Endodermal cell (in vitro differentiated cells): ENCODE measurements around the gene MGAT5. TPM values are rescaled to one million over a fixed set of nuclear protein-coding genes. Genes with fewer than 3 reads are reported as not detected.

Source experiments
- DNase-seq: peaks from one replicate; pipeline ENCODE4 v3.0.0-alpha.2; 2017
- H3K27ac ChIP-seq: 2 replicates; pipeline ENCODE4 v1.5.1; 2013; ENCODE audit warnings: mild to moderate bottlenecking, low read depth, low read length, moderate library complexity
- H3K27me3 ChIP-seq: 2 replicates; pipeline ENCODE4 v1.6.1; 2013; ENCODE audit warnings: mild to moderate bottlenecking, low read length, moderate library complexity; ENCODE audit not compliant: insufficient read depth, control insufficient read depth, poor library complexity, severe bottlenecking
- H3K36me3 ChIP-seq: 2 replicates; pipeline ENCODE4 v1.7.0; 2013; ENCODE audit warnings: mild to moderate bottlenecking, low read length, moderate library complexity; ENCODE audit not compliant: control insufficient read depth, insufficient read depth
- H3K4me1 ChIP-seq: one replicate; pipeline ENCODE4 v1.7.0; 2013; ENCODE audit warnings: low read length; ENCODE audit not compliant: control insufficient read depth, insufficient read depth
- H3K4me3 ChIP-seq: 2 replicates; pipeline ENCODE4 v1.5.1; 2013; ENCODE audit warnings: mild to moderate bottlenecking, low read length, moderate library complexity
- H3K9ac ChIP-seq: 2 replicates; pipeline ENCODE4 v1.6.1; 2013; ENCODE audit warnings: mild to moderate bottlenecking, low read length, moderate library complexity; ENCODE audit not compliant: poor library complexity, severe bottlenecking; ENCODE audit errors: extremely low read depth
- H3K9me3 ChIP-seq: 2 replicates; pipeline ENCODE4 v1.6.1; 2013; ENCODE audit warnings: mild to moderate bottlenecking, low read length, moderate library complexity; ENCODE audit not compliant: control insufficient read depth
- H3K27ac Mint-ChIP-seq: 2 replicates; pipeline ENCODE4 v1.8.0; 2020; ENCODE audit warnings: mixed read lengths
- H3K27me3 Mint-ChIP-seq: 2 replicates; pipeline ENCODE4 v1.8.0; 2021; ENCODE audit warnings: mild to moderate bottlenecking, mixed read lengths; ENCODE audit not compliant: insufficient read depth
- H3K36me3 Mint-ChIP-seq: 2 replicates; pipeline ENCODE4 v1.8.0; 2020; ENCODE audit warnings: low read depth, mixed read lengths
- H3K4me1 Mint-ChIP-seq: 2 replicates; pipeline ENCODE4 v1.8.0; 2020; ENCODE audit warnings: mixed read lengths
- H3K4me3 Mint-ChIP-seq: 2 replicates; pipeline ENCODE4 v1.8.0; 2020; ENCODE audit warnings: mild to moderate bottlenecking, moderate library complexity, mixed read lengths
- H3K9me3 Mint-ChIP-seq: 2 replicates; pipeline ENCODE4 v1.8.0; 2020; ENCODE audit warnings: mild to moderate bottlenecking, mixed read lengths
- WGBS, 2 experiments: methylation state at CpG; one replicate each; pipeline versions ENCODE4 v1.1.5 to v1.1.7; 2013; ENCODE audit warnings: missing lambda C conversion rate in 2 of 2, mixed read lengths in 1 of 2; ENCODE audit not compliant: insufficient coverage in 1 of 2, insufficient read length in 1 of 2; 5-methylcytosine and 5-hydroxymethylcytosine counted together
- total RNA-seq, 2 donors: library from RNA; stranded (reverse); fragmentation: NEBNext Ultra II Directional in 1 of 2; extraction: Animal tissue kit (Norgen Biotek cat#: 25700) in 1 of 2; gene quantifications; 2 replicates in 1 of 2; 3 replicates in 1 of 2; pipeline ENCODE4 v1.2.1, GENCODE V29; 2021
- TF ChIP-seq, protein P1 (sequence below): fragments of 200-600 bp; sonication (generic); conservative IDR thresholded peaks from 2 replicates; pipeline ENCODE4 v1.5.0; 2021; ENCODE audit warnings: antibody characterized with exemption, mild to moderate bottlenecking

MGAT5 gene
- total RNA-seq, 2 donors from 2014 or later: 57.2 to 78.4 TPM

DNA sequence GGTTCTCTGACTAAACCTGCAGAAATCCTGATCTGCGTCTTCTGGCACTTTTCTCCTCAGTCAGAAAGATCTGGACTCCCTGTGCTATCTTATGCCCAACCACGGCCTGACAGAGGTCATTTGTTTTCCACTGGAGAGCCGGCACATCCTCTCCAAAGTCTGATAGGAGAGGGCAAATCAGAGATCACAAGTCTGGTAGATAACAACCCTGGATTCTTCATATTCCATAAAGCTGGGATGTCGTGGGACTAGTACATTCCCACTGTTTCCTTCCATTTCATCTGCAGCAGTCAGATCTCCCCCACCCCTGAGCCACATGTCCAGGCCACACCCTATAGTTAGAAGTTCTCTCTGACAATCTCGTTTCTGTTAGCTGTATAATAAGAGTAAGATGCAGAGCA is 157.0 kb downstream of the MGAT5 start:
- Mint-ChIP-seq H3K36me3 (no peaks in the 10 kb centered on the region), H3K27ac (no peak overlapping the region), H3K4me3 (no peak overlapping the region), H3K27me3 (no peaks in the 10 kb centered on the region), H3K9me3 (no peaks in the 10 kb centered on the region), H3K4me1 (peaks cover 2% of the 10 kb centered on the region)
- 84 to 91% methylated on average over 4 to 5 of the region's 5 CpGs for WGBS, 2 experiments
- Histone ChIP-seq H3K4me1 (no peaks in the 10 kb centered on the region), H3K27me3 (no peaks in the 10 kb centered on the region), H3K9ac (no peak overlapping the region), H3K9me3 (no peaks in the 10 kb centered on the region), H3K27ac (no peak overlapping the region), H3K36me3 (no peaks in the 10 kb centered on the region), H3K4me3 (no peak overlapping the region)
- DNase-seq: no peak
- TF ChIP-seq, protein P1, sequence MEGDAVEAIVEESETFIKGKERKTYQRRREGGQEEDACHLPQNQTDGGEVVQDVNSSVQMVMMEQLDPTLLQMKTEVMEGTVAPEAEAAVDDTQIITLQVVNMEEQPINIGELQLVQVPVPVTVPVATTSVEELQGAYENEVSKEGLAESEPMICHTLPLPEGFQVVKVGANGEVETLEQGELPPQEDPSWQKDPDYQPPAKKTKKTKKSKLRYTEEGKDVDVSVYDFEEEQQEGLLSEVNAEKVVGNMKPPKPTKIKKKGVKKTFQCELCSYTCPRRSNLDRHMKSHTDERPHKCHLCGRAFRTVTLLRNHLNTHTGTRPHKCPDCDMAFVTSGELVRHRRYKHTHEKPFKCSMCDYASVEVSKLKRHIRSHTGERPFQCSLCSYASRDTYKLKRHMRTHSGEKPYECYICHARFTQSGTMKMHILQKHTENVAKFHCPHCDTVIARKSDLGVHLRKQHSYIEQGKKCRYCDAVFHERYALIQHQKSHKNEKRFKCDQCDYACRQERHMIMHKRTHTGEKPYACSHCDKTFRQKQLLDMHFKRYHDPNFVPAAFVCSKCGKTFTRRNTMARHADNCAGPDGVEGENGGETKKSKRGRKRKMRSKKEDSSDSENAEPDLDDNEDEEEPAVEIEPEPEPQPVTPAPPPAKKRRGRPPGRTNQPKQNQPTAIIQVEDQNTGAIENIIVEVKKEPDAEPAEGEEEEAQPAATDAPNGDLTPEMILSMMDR: no peak

DNA sequence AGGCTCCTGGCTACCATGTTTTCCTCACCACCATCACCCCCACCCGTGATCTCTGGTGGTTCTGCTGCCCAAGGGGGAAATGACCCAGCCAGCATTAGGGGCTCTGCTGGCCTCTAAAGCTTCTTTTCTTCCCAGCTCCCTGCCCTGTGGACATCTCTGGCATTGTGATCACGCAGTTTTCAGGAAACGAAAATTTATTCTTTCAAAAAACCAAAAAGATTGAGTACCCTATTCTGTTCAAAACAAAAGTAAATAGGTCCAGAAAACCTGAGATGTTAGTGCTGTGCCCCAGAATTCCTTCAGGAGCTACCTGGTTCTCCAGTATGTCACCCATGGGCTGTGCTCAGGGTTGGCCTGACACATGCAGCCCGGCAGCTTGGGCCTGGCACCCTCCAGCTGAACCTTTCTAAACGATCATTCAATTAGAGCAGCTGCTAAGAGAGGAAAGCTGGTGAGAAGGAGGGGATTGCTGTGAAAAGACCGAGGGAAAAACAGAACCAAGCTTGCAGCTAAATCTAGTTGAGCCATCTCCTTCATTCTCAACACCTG is 157.5 kb downstream of the MGAT5 start:
- H3K27ac Mint-ChIP-seq: no peak overlapping the region
- Histone ChIP-seq H3K9ac (no peak overlapping the region), H3K4me3 (no peak overlapping the region), H3K4me1 (no peaks in the 10 kb centered on the region), H3K36me3 (no peaks in the 10 kb centered on the region), H3K9me3 (no peaks in the 10 kb centered on the region), H3K27ac (peak overlapping the region; percentile 0), H3K27me3 (no peaks in the 10 kb centered on the region)
- no peaks in the 10 kb centered on the region for H3K36me3 Mint-ChIP-seq
- peaks cover 2% of the 10 kb centered on the region for H3K4me1 Mint-ChIP-seq
- TF ChIP-seq, protein P1: no peak
- H3K27me3 Mint-ChIP-seq: no peaks in the 10 kb centered on the region
- 87 to 92% methylated on average over 2 to 6 of the region's 6 CpGs for WGBS, 2 experiments
- no peak overlapping the region for H3K4me3 Mint-ChIP-seq
- no peak for DNase-seq
- no peaks in the 10 kb centered on the region for H3K9me3 Mint-ChIP-seq

DNA sequence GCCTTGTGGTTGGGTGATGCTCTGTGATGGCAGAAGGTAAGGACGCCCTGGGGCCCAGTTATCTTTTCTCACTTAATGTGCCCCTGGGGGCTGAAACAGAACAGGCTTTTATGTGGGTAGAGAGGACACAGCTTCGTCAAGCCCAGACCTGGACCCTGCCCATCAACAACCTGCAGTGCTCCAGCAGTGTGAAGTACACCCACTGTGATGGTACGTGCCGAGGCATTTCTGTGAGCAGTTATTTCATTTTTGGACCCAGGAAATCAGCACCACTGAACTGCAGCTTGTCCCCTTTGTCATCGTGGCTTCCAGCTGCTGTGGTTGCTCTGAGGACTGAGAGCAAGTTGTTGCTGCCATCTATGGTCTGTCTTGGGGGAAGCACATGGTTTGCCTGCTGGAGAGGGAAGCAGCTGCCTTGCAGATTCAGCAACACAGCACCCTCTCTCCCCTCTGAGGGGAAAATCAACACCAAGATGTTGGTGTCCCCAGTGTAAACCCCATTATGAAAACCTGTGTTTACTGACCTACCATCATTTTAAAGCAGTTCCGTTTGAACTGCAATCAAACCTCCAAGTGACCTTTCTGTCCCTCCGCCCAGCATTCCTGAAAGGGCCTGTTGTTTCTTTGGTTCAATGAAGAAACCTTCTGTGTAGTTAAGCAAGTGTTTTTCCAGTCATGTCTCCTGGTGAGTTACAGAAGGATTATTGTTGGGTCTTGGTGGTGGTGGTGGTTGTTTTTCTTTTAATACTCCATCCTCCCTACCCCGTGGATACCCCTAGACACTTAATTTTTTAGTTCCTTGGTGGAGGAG is 158.2 kb downstream of the MGAT5 start:
- Mint-ChIP-seq H3K4me1 (peaks cover 2% of the 10 kb centered on the region), H3K4me3 (no peak overlapping the region), H3K9me3 (no peaks in the 10 kb centered on the region), H3K27ac (no peak overlapping the region), H3K27me3 (no peaks in the 10 kb centered on the region), H3K36me3 (no peaks in the 10 kb centered on the region)
- Histone ChIP-seq H3K4me3 (no peak overlapping the region), H3K36me3 (no peaks in the 10 kb centered on the region), H3K4me1 (no peaks in the 10 kb centered on the region), H3K27me3 (no peaks in the 10 kb centered on the region), H3K9me3 (no peaks in the 10 kb centered on the region), H3K27ac (peak overlapping the region; percentile 0), H3K9ac (no peak overlapping the region)
- 37 to 65% methylated on average over 2 to 7 of the region's 8 CpGs for WGBS, 2 experiments
- TF ChIP-seq, protein P1: peak; percentile 79
- DNase-seq: peak; percentile 88
